ENCODE measurements around the gene PVALB. TPM values are rescaled to one million over a fixed set of nuclear protein-coding genes. Genes with fewer than 3 reads are reported as not detected.

Gene PVALB
- total RNA-seq, 1 experiment from 2014 or later, result not detected

GRCh38 chr22:36807627-36808026 is 9.2 kb downstream of the PVALB start:
- ChIA-PET CTCF (no interaction called here), POLR2A (no interaction called here), RAD21 (ENCODE audit: low non-redundant PET in 1 of 2, low total read pairs in 2 of 2, uncharacterized antibody in 2 of 2, unreplicated experiment in 2 of 2) (no interaction called here)
- no peaks in the 10 kb centered on the region for H3K9me3 ChIP-seq (ENCODE audit: control insufficient read depth in 1 of 2, insufficient read depth in 1 of 2, low read depth in 1 of 2, low read length in 2 of 2)
- ATAC-seq (no peak), DNase-seq (ENCODE audit: low read depth, low spot score) (no peak)
- H3K79me2 ChIP-seq (ENCODE audit: insufficient read depth, low read length), result no peaks in the 10 kb centered on the region
- H3K36me3 ChIP-seq (ENCODE audit: control insufficient read depth in 1 of 2, insufficient read depth in 2 of 2, low read length in 2 of 2), result no peaks in the 10 kb centered on the region
- H3K9me2 ChIP-seq (ENCODE audit: insufficient read depth), result no peaks in the 10 kb centered on the region
- peaks cover 18% of the 10 kb centered on the region; the same call in 1 of the 2 replicates for H3K27me3 ChIP-seq (ENCODE audit: insufficient read depth, low read length)
- H3K4me1 ChIP-seq (ENCODE audit: control insufficient read depth in 1 of 2, insufficient read depth in 2 of 2, low read length in 2 of 2), result no peaks in the 10 kb centered on the region
- H3K27ac ChIP-seq (ENCODE audit: low read depth, low read length), result no peak overlapping the region
- H4K20me1 ChIP-seq (ENCODE audit: insufficient read depth), result no peaks in the 10 kb centered on the region
- intact Hi-C loops (cut with micrococcal nuclease), result no loop called here
- H3K4me3 ChIP-seq (replicated peaks in 1 of 2; ENCODE audit: low read depth in 1 of 2, low read length in 2 of 2), result no peak overlapping the region
- no TSS peak for BruUV-seq (replicated peaks)
- no peak overlapping the region for H3K9ac ChIP-seq (ENCODE audit: low read length)
- no peak overlapping the region for H2AFZ ChIP-seq (ENCODE audit: low read depth, low read length, poor library complexity, severe bottlenecking)
- no peak overlapping the region for H3K4me2 ChIP-seq (ENCODE audit: low read length)
- TF ChIP-seq EGR1 (IDR thresholded peaks at IDR 0.05; ENCODE audit: low read depth) (no peak), SP1 (IDR thresholded peaks at IDR 0.05; ENCODE audit: low read depth) (no peak), SRF (IDR thresholded peaks at IDR 0.05; ENCODE audit: low read depth) (no peak), CBX3 (IDR thresholded peaks at IDR 0.05; ENCODE audit: low read depth) (no peak), EZH2 (IDR thresholded peaks at IDR 0.05) (no peak), MAX (IDR thresholded peaks at IDR 0.05) (no peak), JUND (IDR thresholded peaks at IDR 0.05) (no peak), POLR2A (IDR thresholded peaks at IDR 0.05; ENCODE audit: borderline replicate concordance, extremely low read depth, insufficient read depth, insufficient read length) (no peak), ELF1 (IDR thresholded peaks at IDR 0.05; ENCODE audit: borderline replicate concordance, low read depth) (no peak), TCF7L2 (IDR thresholded peaks at IDR 0.05; ENCODE audit: borderline replicate concordance, extremely low read depth, insufficient read depth, insufficient read length) (no peak), ZNF274 (IDR thresholded peaks at IDR 0.05; ENCODE audit: low read depth, low read length) (no peak), SIN3A (IDR thresholded peaks at IDR 0.05; ENCODE audit: low read depth) (no peak), YY1 (IDR thresholded peaks at IDR 0.05; ENCODE audit: extremely low read depth, insufficient replicate concordance, low read depth, low read length) (no peak)
- TF ChIP-seq, protein P1, sequence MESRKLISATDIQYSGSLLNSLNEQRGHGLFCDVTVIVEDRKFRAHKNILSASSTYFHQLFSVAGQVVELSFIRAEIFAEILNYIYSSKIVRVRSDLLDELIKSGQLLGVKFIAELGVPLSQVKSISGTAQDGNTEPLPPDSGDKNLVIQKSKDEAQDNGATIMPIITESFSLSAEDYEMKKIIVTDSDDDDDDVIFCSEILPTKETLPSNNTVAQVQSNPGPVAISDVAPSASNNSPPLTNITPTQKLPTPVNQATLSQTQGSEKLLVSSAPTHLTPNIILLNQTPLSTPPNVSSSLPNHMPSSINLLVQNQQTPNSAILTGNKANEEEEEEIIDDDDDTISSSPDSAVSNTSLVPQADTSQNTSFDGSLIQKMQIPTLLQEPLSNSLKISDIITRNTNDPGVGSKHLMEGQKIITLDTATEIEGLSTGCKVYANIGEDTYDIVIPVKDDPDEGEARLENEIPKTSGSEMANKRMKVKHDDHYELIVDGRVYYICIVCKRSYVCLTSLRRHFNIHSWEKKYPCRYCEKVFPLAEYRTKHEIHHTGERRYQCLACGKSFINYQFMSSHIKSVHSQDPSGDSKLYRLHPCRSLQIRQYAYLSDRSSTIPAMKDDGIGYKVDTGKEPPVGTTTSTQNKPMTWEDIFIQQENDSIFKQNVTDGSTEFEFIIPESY (IDR thresholded peaks at IDR 0.05; ENCODE audit: extremely low read depth, insufficient replicate concordance, low read length), result no peak
- TF ChIP-seq, protein P2, sequence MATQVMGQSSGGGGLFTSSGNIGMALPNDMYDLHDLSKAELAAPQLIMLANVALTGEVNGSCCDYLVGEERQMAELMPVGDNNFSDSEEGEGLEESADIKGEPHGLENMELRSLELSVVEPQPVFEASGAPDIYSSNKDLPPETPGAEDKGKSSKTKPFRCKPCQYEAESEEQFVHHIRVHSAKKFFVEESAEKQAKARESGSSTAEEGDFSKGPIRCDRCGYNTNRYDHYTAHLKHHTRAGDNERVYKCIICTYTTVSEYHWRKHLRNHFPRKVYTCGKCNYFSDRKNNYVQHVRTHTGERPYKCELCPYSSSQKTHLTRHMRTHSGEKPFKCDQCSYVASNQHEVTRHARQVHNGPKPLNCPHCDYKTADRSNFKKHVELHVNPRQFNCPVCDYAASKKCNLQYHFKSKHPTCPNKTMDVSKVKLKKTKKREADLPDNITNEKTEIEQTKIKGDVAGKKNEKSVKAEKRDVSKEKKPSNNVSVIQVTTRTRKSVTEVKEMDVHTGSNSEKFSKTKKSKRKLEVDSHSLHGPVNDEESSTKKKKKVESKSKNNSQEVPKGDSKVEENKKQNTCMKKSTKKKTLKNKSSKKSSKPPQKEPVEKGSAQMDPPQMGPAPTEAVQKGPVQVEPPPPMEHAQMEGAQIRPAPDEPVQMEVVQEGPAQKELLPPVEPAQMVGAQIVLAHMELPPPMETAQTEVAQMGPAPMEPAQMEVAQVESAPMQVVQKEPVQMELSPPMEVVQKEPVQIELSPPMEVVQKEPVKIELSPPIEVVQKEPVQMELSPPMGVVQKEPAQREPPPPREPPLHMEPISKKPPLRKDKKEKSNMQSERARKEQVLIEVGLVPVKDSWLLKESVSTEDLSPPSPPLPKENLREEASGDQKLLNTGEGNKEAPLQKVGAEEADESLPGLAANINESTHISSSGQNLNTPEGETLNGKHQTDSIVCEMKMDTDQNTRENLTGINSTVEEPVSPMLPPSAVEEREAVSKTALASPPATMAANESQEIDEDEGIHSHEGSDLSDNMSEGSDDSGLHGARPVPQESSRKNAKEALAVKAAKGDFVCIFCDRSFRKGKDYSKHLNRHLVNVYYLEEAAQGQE (IDR thresholded peaks at IDR 0.05; ENCODE audit: low read depth), result no peak

Measured in HCT116 (cell line).